Measurements from ENCODE around the gene RXRA. TPM values are rescaled to one million over a fixed set of nuclear protein-coding genes. Genes with fewer than 3 reads are reported as not detected.
A peak's percentile ranks its signal among the peaks of the same experiment; 100 is the strongest.

RXRA gene
- total RNA-seq, 1 donor: 26.4 TPM

DNA sequence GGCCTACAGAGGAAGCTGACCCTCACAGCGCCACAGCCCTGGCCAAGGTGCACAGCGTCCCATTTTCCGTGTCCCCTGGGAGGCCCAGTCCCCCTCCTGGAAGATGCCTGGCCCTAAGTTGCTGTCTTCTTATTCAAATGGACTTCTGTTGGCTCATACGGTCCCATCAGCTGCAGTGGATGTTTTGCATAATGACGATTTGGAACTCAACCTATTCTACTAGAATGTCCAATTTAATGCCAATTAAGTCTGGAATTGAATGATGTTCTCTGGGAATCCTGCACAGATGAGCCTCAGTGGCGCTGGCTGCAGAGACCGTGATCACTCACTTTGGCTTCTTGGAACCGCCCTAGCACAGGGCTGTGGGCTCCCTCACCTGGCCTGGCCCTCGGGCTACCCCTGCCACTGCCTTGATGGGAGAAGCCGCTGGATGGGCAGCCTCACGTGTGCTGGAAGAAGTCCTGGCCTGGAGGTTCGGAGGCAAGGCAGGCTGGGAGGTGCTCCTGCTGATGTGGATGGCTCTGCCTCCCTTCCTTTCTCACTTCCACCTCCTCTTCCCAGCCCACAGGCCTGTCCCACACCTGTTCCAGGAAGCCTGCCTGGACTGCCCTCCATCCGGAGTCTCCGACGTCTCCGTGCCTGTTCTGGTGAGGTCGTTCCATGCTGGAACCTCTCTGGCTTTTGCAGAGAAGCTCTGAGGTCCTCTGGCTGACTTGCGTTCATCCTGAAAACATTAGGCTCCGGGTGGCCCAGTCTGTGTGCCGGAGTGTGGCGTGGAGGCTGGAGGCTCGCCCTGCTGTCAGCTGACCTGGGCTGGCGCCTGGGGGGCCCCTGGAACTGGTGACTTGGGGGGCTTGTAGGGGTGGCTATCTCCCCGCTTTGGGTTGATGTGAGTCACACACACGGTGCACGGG lies 147.1 kb downstream of the RXRA start:
- Histone ChIP-seq H3K27ac (ENCODE audit: low read depth, low read length) (peak overlapping the region; percentile 46), H3K4me1 (ENCODE audit: insufficient read depth, low read length) (peaks cover 23% of the 10 kb centered on the region), H2AFZ (ENCODE audit: low read length) (peak overlapping the region; percentile 68)

DNA sequence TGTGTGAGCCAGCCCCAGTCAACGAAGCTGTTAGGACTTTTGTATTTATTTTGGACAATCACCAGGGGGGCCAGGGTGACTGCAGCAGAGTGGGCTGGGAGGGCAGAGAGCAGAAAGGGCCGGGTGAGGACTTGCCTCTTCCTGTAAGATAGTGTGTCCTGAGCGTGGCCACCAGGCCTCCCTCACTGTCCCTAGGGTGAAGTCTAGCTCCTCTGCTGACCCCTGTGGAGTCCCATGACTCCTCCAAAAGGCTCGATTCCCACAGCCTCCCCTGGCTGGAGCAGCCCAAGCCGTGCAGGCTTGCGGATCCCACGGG lies 147.8 kb downstream of the RXRA start:
- Histone ChIP-seq H3K4me1 (ENCODE audit: insufficient read depth, low read length) (peaks cover 23% of the 10 kb centered on the region), H3K4me3 (ENCODE audit: insufficient read depth, low read length) (no peak overlapping the region), H3K4me2 (ENCODE audit: insufficient read depth, low read length) (no peak overlapping the region), H3K27me3 (ENCODE audit: insufficient read depth, low read length) (no peaks in the 10 kb centered on the region), H4K20me1 (ENCODE audit: insufficient read depth, low read length) (no peaks in the 10 kb centered on the region), H2AFZ (ENCODE audit: low read length) (peak overlapping the region; percentile 68), H3K27ac (ENCODE audit: low read depth, low read length) (peak overlapping the region; percentile 46), H3K79me2 (ENCODE audit: insufficient read depth, low read length) (no peaks in the 10 kb centered on the region), H3K36me3 (ENCODE audit: insufficient read depth, low read length) (no peaks in the 10 kb centered on the region), H3K9me3 (ENCODE audit: low read depth, low read length) (no peaks in the 10 kb centered on the region)
- TF ChIP-seq, protein P1, sequence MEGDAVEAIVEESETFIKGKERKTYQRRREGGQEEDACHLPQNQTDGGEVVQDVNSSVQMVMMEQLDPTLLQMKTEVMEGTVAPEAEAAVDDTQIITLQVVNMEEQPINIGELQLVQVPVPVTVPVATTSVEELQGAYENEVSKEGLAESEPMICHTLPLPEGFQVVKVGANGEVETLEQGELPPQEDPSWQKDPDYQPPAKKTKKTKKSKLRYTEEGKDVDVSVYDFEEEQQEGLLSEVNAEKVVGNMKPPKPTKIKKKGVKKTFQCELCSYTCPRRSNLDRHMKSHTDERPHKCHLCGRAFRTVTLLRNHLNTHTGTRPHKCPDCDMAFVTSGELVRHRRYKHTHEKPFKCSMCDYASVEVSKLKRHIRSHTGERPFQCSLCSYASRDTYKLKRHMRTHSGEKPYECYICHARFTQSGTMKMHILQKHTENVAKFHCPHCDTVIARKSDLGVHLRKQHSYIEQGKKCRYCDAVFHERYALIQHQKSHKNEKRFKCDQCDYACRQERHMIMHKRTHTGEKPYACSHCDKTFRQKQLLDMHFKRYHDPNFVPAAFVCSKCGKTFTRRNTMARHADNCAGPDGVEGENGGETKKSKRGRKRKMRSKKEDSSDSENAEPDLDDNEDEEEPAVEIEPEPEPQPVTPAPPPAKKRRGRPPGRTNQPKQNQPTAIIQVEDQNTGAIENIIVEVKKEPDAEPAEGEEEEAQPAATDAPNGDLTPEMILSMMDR (IDR thresholded peaks at IDR 0.05; ENCODE audit: extremely low read depth, low read depth, low read length): no peak
- DNase-seq (ENCODE audit: insufficient read length, low spot score, missing footprints): peak; percentile 96

More for the DNA sequence above, 147.1 kb downstream of the RXRA start:
- H3K9me3 ChIP-seq (ENCODE audit: low read depth, low read length): no peaks in the 10 kb centered on the region
- TF ChIP-seq, protein P1 (IDR thresholded peaks at IDR 0.05; ENCODE audit: extremely low read depth, low read depth, low read length): no peak
- DNase-seq (ENCODE audit: insufficient read length, low spot score, missing footprints): no peak
- H3K79me2 ChIP-seq (ENCODE audit: insufficient read depth, low read length): no peaks in the 10 kb centered on the region
- H3K36me3 ChIP-seq (ENCODE audit: insufficient read depth, low read length): no peaks in the 10 kb centered on the region
- no peaks in the 10 kb centered on the region for H3K27me3 ChIP-seq (ENCODE audit: insufficient read depth, low read length)
- no peak overlapping the region for H3K4me3 ChIP-seq (ENCODE audit: insufficient read depth, low read length)
- no peak overlapping the region for H3K4me2 ChIP-seq (ENCODE audit: insufficient read depth, low read length)
- no peaks in the 10 kb centered on the region for H4K20me1 ChIP-seq (ENCODE audit: insufficient read depth, low read length)

DNA sequence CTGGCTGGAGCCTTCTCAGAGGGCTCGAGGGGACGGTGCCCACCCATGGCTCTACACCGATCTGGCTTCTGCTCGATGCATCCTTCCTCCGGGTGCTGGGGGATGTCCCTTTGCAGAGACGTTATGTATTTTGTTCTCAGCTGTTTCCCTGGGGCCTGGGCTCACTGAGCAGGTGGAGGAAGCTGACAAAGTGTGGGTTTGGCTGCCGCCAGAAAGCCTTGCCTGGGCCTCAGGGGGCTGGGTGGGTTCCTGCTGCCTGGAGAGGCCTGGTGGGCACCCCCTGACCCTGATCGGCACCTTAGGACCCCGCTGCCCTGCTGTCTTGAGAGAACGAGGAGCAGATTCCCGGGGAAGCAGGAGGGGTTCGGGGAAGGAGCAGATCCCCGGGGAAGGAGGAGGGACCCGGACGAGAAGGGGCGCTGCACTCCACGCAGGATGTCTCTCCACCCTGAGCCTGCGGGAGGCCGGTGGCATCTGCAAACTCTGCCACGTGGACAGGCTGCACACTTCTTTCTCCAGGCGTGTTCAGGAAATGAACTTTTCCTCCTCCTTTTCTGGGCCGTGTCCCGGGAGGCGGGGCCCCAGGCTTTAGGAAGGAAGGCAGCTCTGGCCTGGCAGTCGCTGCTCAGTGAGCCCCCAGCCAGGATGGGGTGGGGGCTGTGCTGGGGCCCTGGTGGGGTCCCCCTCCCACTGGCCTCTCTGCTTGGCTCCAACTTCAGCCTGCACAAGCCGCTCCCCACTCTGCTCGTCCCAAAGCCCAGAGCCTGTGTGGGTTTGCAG lies 148.9 kb downstream of the RXRA start:
- H2AFZ ChIP-seq (ENCODE audit: low read length): peak overlapping the region; percentile 82
- peaks cover 23% of the 10 kb centered on the region for H3K4me1 ChIP-seq (ENCODE audit: insufficient read depth, low read length)

More for the DNA sequence above, 148.9 kb downstream of the RXRA start:
- peak overlapping the region; percentile 46 for H3K27ac ChIP-seq (ENCODE audit: low read depth, low read length)
- H4K20me1 ChIP-seq (ENCODE audit: insufficient read depth, low read length): no peaks in the 10 kb centered on the region
- peak; percentile 96 for DNase-seq (ENCODE audit: insufficient read length, low spot score, missing footprints)
- H3K9me3 ChIP-seq (ENCODE audit: low read depth, low read length): no peaks in the 10 kb centered on the region
- no peaks in the 10 kb centered on the region for H3K36me3 ChIP-seq (ENCODE audit: insufficient read depth, low read length)
- no peak overlapping the region for H3K4me2 ChIP-seq (ENCODE audit: insufficient read depth, low read length)
- TF ChIP-seq, protein P1 (IDR thresholded peaks at IDR 0.05; ENCODE audit: extremely low read depth, low read depth, low read length): no peak
- H3K4me3 ChIP-seq (ENCODE audit: insufficient read depth, low read length): no peak overlapping the region
- H3K79me2 ChIP-seq (ENCODE audit: insufficient read depth, low read length): no peaks in the 10 kb centered on the region
- no peaks in the 10 kb centered on the region for H3K27me3 ChIP-seq (ENCODE audit: insufficient read depth, low read length)
